Subcutaneous abdominal adipose tissue (tissue), 5 donors: ENCODE results near the gene SLC25A43.

Source experiments
- H3K27ac ChIP-seq: one replicate; pipeline ENCODE4 v1.7.0; 2013; ENCODE audit warnings: low read depth, mild to moderate bottlenecking, inconsistent platforms, low read length, moderate library complexity
- H3K27me3 ChIP-seq, 5 donors: one replicate each; pipeline ENCODE4 v1.7.0; 2013; ENCODE audit warnings: low read length in 5 of 5, inconsistent platforms in 1 of 5; ENCODE audit not compliant: control insufficient read depth in 5 of 5, insufficient read depth in 4 of 5
- H3K36me3 ChIP-seq, 5 donors: one replicate each; pipeline ENCODE4 v1.7.0; 2013; ENCODE audit warnings: low read length in 5 of 5; ENCODE audit not compliant: control insufficient read depth in 5 of 5, insufficient read depth in 5 of 5
- H3K4me1 ChIP-seq, 5 donors: one replicate each; pipeline ENCODE4 v1.7.0; 2013; ENCODE audit warnings: low read length in 5 of 5, mild to moderate bottlenecking in 3 of 5, moderate library complexity in 1 of 5; ENCODE audit not compliant: control insufficient read depth in 5 of 5, insufficient read depth in 5 of 5
- H3K4me3 ChIP-seq, 5 donors: one replicate each; pipeline ENCODE4 v1.7.0; 2013; ENCODE audit warnings: low read length in 5 of 5, low read depth in 1 of 5
- H3K9ac ChIP-seq, 5 donors: one replicate each; pipeline ENCODE4 v1.7.0; 2013; ENCODE audit warnings: low read length in 5 of 5, mild to moderate bottlenecking in 4 of 5, moderate library complexity in 3 of 5
- H3K9me3 ChIP-seq, 5 donors: one replicate each; pipeline ENCODE4 v1.7.0; 2013; ENCODE audit warnings: low read length in 5 of 5; ENCODE audit not compliant: control insufficient read depth in 5 of 5
- donor health status: healthy.
- donor health status: healthy.
- donor health status: healthy.
- donor health status: healthy.
- donor health status: healthy.

Gene SLC25A43

DNA sequence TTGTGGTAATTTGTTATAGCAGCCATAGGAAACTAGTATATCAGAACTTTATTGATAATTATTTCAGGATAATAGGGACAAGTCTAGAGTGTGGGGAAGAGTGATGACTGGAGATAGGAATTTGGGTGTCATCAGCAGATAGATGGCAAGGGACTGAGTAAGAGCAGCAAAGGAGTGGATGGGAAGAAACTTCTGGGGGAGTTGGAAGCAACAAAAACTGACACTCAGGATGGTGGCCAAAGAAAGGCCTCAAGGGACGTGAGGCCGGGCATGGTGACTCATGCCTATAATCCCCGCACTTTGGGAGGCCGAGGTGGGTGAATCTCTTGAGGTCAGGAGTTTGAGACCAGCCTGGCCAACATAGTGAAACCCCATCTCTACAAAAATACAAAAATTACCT is 60.0 kb downstream of the SLC25A43 start:
- no peak overlapping the region for H3K27ac ChIP-seq
- no peaks in the 10 kb centered on the region for H3K9me3 ChIP-seq
- no peaks in the 10 kb centered on the region for H3K4me1 ChIP-seq
- H3K4me3 ChIP-seq = no peak overlapping the region
- no peak overlapping the region for H3K9ac ChIP-seq
- peaks cover 0 to 2% (median 0%) of the 10 kb centered on the region in 5 donors for H3K27me3 ChIP-seq
- peaks cover 0 to 3% (median 0%) of the 10 kb centered on the region in 5 donors for H3K36me3 ChIP-seq

DNA sequence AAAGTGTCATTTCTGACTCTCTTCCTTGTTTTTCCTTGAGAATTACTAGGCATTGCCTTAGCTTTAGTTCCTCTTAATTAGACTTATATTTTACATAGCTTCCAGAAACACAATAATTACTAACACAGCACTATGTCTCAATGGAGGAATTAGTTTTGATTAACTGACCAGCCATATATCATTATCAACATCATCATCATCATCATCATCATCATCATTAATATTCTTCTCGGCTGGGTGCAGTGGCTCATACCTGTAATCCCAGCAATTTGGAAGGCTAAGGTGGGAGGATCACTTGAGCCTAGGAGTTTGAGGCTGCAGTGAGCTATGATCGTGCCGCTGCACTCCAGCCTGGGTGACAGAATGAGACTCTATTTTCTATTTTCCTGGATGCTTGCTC is 66.4 kb downstream of the SLC25A43 start:
- no peak overlapping the region for H3K27ac ChIP-seq

GRCh38 chrX:119466970-119467369 is 67.8 kb downstream of the SLC25A43 start:
- H3K9me3 ChIP-seq = no peaks in the 10 kb centered on the region
- H3K4me1 ChIP-seq = peaks cover 4 to 14% (median 10%) of the 10 kb centered on the region in 5 donors
- H3K9ac ChIP-seq = no peak overlapping the region
- H3K36me3 ChIP-seq = peaks cover 4 to 15% (median 13%) of the 10 kb centered on the region in 5 donors
- H3K27me3 ChIP-seq = no peaks in the 10 kb centered on the region
- no peak overlapping the region for H3K27ac ChIP-seq
- no peak overlapping the region for H3K4me3 ChIP-seq

More for the DNA sequence above, 66.4 kb downstream of the SLC25A43 start:
- no peaks in the 10 kb centered on the region for H3K27me3 ChIP-seq
- peaks cover 4 to 14% (median 10%) of the 10 kb centered on the region in 5 donors for H3K4me1 ChIP-seq
- no peaks in the 10 kb centered on the region for H3K9me3 ChIP-seq
- H3K9ac ChIP-seq = no peak overlapping the region
- peaks cover 0 to 9% (median 7%) of the 10 kb centered on the region in 5 donors for H3K36me3 ChIP-seq
- H3K4me3 ChIP-seq = no peak overlapping the region

DNA sequence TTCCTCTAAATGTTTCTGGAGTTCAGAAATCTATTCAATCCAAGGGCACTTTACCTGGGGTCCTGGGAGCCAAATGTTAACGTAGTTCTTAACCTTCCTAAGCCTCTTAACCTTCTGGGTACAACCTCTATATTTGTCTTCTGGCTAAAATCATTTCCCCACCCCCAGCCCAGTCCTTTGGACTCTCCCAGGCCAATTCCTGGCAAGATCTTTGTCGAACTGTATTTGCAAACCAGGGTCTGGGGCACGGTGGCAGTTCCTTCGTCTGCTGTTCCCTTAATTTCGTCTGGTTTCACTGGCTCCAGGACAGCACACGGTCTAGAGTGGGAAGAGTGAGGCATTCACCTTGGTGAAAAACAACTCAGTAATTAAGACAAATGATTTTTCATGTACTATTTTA is 68.3 kb downstream of the SLC25A43 start:
- H3K4me3 ChIP-seq = peak overlapping the region in 2 of 5 donors; percentile 69 to 81
- no peaks in the 10 kb centered on the region for H3K27me3 ChIP-seq
- H3K9ac ChIP-seq = no peak overlapping the region
- H3K4me1 ChIP-seq = peaks cover 4 to 14% (median 10%) of the 10 kb centered on the region in 5 donors
- no peaks in the 10 kb centered on the region for H3K9me3 ChIP-seq
- peaks cover 4 to 15% (median 13%) of the 10 kb centered on the region in 5 donors for H3K36me3 ChIP-seq
- H3K27ac ChIP-seq = no peak overlapping the region

GRCh38 chrX:119467842-119468550 is 68.9 kb downstream of the SLC25A43 start, which contains the start of gene SLC25A5:
TSS of gene SLC25A5 (plus strand) at chrX:119468444. CDS start at chrX:119468516, 72 bp downstream.
- H3K9me3 ChIP-seq = no peaks in the 10 kb centered on the region
- H3K27ac ChIP-seq = peak within 1 kb of the TSS; percentile 84
- peak within 1 kb of the TSS; percentile 73 to 81 (median 81) for H3K4me3 ChIP-seq
- H3K4me1 ChIP-seq = peaks cover 4 to 14% (median 10%) of the 10 kb centered on the region in 5 donors
- H3K9ac ChIP-seq = peak within 1 kb of the TSS; percentile 44 to 91 (median 78)
- H3K27me3 ChIP-seq = no peaks in the 10 kb centered on the region
- peaks cover 4 to 15% (median 13%) of the 10 kb centered on the region in 5 donors for H3K36me3 ChIP-seq

- Histone ChIP-seq H3K36me3 (peaks cover 4 to 15% (median 13%) of the 10 kb centered on the region in 5 donors), H3K27ac (peak overlapping the region; percentile 84), H3K9me3 (no peaks in the 10 kb centered on the region), H3K4me1 (peaks cover 4 to 14% (median 10%) of the 10 kb centered on the region in 5 donors), H3K4me3 (peak overlapping the region; percentile 73 to 81 (median 81)), H3K27me3 (no peaks in the 10 kb centered on the region), H3K9ac (peak overlapping the region in 4 of 5 donors; percentile 75 to 91 (median 80))
Observed at GRCh38 chrX:119468551-119469312, 69.6 kb downstream of the SLC25A43 start.

GRCh38 chrX:119469313-119469635 is 70.1 kb downstream of the SLC25A43 start:
- Histone ChIP-seq H3K4me1 (peaks cover 4 to 14% (median 10%) of the 10 kb centered on the region in 5 donors), H3K9me3 (no peaks in the 10 kb centered on the region), H3K9ac (peak overlapping the region in 4 of 5 donors; percentile 42 to 78 (median 58)), H3K27me3 (no peaks in the 10 kb centered on the region), H3K4me3 (peak overlapping the region; percentile 70 to 81 (median 81)), H3K27ac (peak overlapping the region; percentile 84), H3K36me3 (peaks cover 4 to 15% (median 13%) of the 10 kb centered on the region in 5 donors)

- Histone ChIP-seq H3K27me3 (peaks cover 0 to 2% (median 0%) of the 10 kb centered on the region in 5 donors), H3K9me3 (no peaks in the 10 kb centered on the region), H3K9ac (no peak overlapping the region), H3K4me1 (peaks cover 0 to 7% (median 4%) of the 10 kb centered on the region in 5 donors), H3K4me3 (no peak overlapping the region), H3K36me3 (peaks cover 4 to 15% (median 11%) of the 10 kb centered on the region in 5 donors), H3K27ac (no peak overlapping the region)
Observed at GRCh38 chrX:119474615-119475388, 75.7 kb downstream of the SLC25A43 start.

GRCh38 chrX:119475389-119476101 is 76.4 kb downstream of the SLC25A43 start:
- no peak overlapping the region for H3K4me3 ChIP-seq
- peaks cover 0 to 2% (median 0%) of the 10 kb centered on the region in 5 donors for H3K27me3 ChIP-seq
- no peaks in the 10 kb centered on the region for H3K9me3 ChIP-seq
- H3K36me3 ChIP-seq = peaks cover 4 to 8% (median 5%) of the 10 kb centered on the region in 5 donors
- peaks cover 0 to 7% (median 4%) of the 10 kb centered on the region in 5 donors for H3K4me1 ChIP-seq
- H3K27ac ChIP-seq = no peak overlapping the region
- no peak overlapping the region for H3K9ac ChIP-seq
